ENCODE measurements around the gene COPS6.

DNA sequence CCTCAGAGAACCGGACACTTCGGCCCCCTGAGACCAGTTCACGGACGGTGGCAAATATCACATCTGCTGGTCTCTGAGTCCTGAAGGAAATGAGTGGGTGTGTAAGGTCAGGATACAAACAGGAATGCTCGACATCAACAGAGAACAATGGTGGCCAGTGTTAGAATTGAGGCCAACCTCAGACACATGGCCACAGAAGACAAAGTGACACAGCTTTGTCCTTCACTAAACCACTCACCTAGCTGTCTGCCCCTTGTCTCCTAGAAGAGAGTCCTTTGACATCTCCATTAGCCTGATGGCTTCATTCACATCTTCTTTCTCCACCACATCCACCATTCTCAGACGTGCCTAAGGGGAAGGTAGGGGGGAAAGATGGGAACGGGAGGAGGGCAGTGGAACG is 4.3 kb downstream of the COPS6 start:
- TF ChIP-seq, protein P1, sequence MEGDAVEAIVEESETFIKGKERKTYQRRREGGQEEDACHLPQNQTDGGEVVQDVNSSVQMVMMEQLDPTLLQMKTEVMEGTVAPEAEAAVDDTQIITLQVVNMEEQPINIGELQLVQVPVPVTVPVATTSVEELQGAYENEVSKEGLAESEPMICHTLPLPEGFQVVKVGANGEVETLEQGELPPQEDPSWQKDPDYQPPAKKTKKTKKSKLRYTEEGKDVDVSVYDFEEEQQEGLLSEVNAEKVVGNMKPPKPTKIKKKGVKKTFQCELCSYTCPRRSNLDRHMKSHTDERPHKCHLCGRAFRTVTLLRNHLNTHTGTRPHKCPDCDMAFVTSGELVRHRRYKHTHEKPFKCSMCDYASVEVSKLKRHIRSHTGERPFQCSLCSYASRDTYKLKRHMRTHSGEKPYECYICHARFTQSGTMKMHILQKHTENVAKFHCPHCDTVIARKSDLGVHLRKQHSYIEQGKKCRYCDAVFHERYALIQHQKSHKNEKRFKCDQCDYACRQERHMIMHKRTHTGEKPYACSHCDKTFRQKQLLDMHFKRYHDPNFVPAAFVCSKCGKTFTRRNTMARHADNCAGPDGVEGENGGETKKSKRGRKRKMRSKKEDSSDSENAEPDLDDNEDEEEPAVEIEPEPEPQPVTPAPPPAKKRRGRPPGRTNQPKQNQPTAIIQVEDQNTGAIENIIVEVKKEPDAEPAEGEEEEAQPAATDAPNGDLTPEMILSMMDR (IDR thresholded peaks at IDR 0.05) = no peak
- TF ChIP-seq POLR2A (IDR thresholded peaks at IDR 0.05) = no peak
